Activated naive CD8-positive, alpha-beta T cell treated with anti-CD3 and anti-CD28 coated beads, Interleukin-2, amount 10 ng/mL, durations not matched to agents 7 days and 5 days (primary cell): Measurements from ENCODE around the gene ATP6V1B1. TPM values are rescaled to one million over a fixed set of nuclear protein-coding genes. Genes with fewer than 3 reads are reported as not detected.
A peak's percentile ranks its signal among the peaks of the same experiment; 100 is the strongest.

Experiments used
- ATAC-seq: fragments of 150-1000 bp; cut with Tn5 transposase; one replicate; pipeline ENCODE4 v1.10.0; 2021; ENCODE audit warnings: low read depth, moderate library complexity
- POLR2A ChIA-PET: fragments of 350-600 bp; sonication (Branson Sonifier 250); formaldehyde crosslinking; loops from one replicate; lab custom pipeline; 2021; ENCODE audit warnings: antibody characterized with exemption; lab: Charles Lee
- DNase-seq: peaks from one replicate; pipeline ENCODE4 v3.0.0; 2021
- H3K27ac Mint-ChIP-seq: one replicate; pipeline ENCODE4 v1.8.0; 2022; ENCODE audit warnings: mild to moderate bottlenecking, mixed read lengths
- H3K27me3 Mint-ChIP-seq: one replicate; pipeline ENCODE4 v1.8.0; 2022; ENCODE audit warnings: mild to moderate bottlenecking, moderate library complexity, mixed read lengths
- H3K36me3 Mint-ChIP-seq: one replicate; pipeline ENCODE4 v1.8.0; 2021; ENCODE audit warnings: mild to moderate bottlenecking, mixed read lengths
- H3K4me1 Mint-ChIP-seq: one replicate; pipeline ENCODE4 v1.8.0; 2021; ENCODE audit warnings: mixed read lengths
- H3K4me3 Mint-ChIP-seq: one replicate; pipeline ENCODE4 v1.8.0; 2022; ENCODE audit warnings: mild to moderate bottlenecking, moderate library complexity, mixed read lengths
- H3K9me3 Mint-ChIP-seq: one replicate; pipeline ENCODE4 v1.8.0; 2021; ENCODE audit warnings: mixed read lengths
- total RNA-seq, 2 experiments: library from RNA; stranded (reverse); gene quantifications; one replicate each; pipeline ENCODE4 v1.2.3, GENCODE V29; 2021

The ATP6V1B1 gene
- not detected for total RNA-seq

GRCh38 chr2:70935468-70936164, at the start of gene ATP6V1B1:
Gene ATP6V1B1, plus strand, starts transcription at chr2:70935900. Its CDS starts 55 bp downstream, at chr2:70935955.
- ATAC-seq = no peak
- H3K36me3 Mint-ChIP-seq = no peaks in the 10 kb centered on the region
- H3K4me3 Mint-ChIP-seq = no peak within 1 kb of the TSS
- no peak for DNase-seq
- no peak within 1 kb of the TSS for H3K27ac Mint-ChIP-seq
- H3K9me3 Mint-ChIP-seq = no peaks in the 10 kb centered on the region
- peaks cover 3% of the 10 kb centered on the region for H3K4me1 Mint-ChIP-seq
- H3K27me3 Mint-ChIP-seq = peaks cover 9% of the 10 kb centered on the region
- POLR2A ChIA-PET = no interaction called here

GRCh38 chr2:70886541-70886987, 49.1 kb upstream of the ATP6V1B1 start:
- Mint-ChIP-seq H3K27me3 (peaks cover 92% of the 10 kb centered on the region), H3K27ac (no peak overlapping the region), H3K4me3 (peak overlapping the region; percentile 72), H3K9me3 (no peaks in the 10 kb centered on the region), H3K4me1 (peaks cover 19% of the 10 kb centered on the region), H3K36me3 (no peaks in the 10 kb centered on the region)
- POLR2A ChIA-PET = no interaction called here
- no peak for ATAC-seq
- peak; percentile 28 for DNase-seq

GRCh38 chr2:70887208-70887549, 48.5 kb upstream of the ATP6V1B1 start:
- Mint-ChIP-seq H3K27me3 (peaks cover 92% of the 10 kb centered on the region), H3K27ac (no peak overlapping the region), H3K36me3 (no peaks in the 10 kb centered on the region), H3K4me3 (peak overlapping the region; percentile 72), H3K9me3 (no peaks in the 10 kb centered on the region), H3K4me1 (peaks cover 19% of the 10 kb centered on the region)
- ATAC-seq = no peak
- POLR2A ChIA-PET = no interaction called here
- DNase-seq = no peak

- H3K27ac Mint-ChIP-seq = peak overlapping the region; percentile 49
- H3K27me3 Mint-ChIP-seq = peaks cover 92% of the 10 kb centered on the region
- peak; percentile 66 for DNase-seq
- H3K4me3 Mint-ChIP-seq = peak overlapping the region; percentile 72
- H3K9me3 Mint-ChIP-seq = no peaks in the 10 kb centered on the region
- peak; percentile 47 for ATAC-seq
- H3K4me1 Mint-ChIP-seq = peaks cover 19% of the 10 kb centered on the region
- H3K36me3 Mint-ChIP-seq = no peaks in the 10 kb centered on the region
- POLR2A ChIA-PET = no interaction called here
These were observed 48.0 kb upstream of the ATP6V1B1 start for GRCh38 chr2:70887550-70888246.

- peaks cover 19% of the 10 kb centered on the region for H3K4me1 Mint-ChIP-seq
- POLR2A ChIA-PET = no interaction called here
- peak overlapping the region; percentile 21 for H3K27ac Mint-ChIP-seq
These were observed 47.3 kb upstream of the ATP6V1B1 start for GRCh38 chr2:70888366-70888922.

GRCh38 chr2:70888923-70889715, 46.6 kb upstream of the ATP6V1B1 start:
- POLR2A ChIA-PET = no interaction called here
- no peaks in the 10 kb centered on the region for H3K9me3 Mint-ChIP-seq
- H3K27ac Mint-ChIP-seq = peak overlapping the region; percentile 10
- H3K4me1 Mint-ChIP-seq = peaks cover 19% of the 10 kb centered on the region
- H3K27me3 Mint-ChIP-seq = peaks cover 93% of the 10 kb centered on the region
- ATAC-seq = no peak
- no peak for DNase-seq
- H3K36me3 Mint-ChIP-seq = no peaks in the 10 kb centered on the region
- H3K4me3 Mint-ChIP-seq = peak overlapping the region; percentile 72

More at GRCh38 chr2:70888366-70888922, 47.3 kb upstream of the ATP6V1B1 start:
- no peak for DNase-seq
- H3K27me3 Mint-ChIP-seq = peaks cover 93% of the 10 kb centered on the region
- H3K9me3 Mint-ChIP-seq = no peaks in the 10 kb centered on the region
- H3K4me3 Mint-ChIP-seq = peak overlapping the region; percentile 72
- no peaks in the 10 kb centered on the region for H3K36me3 Mint-ChIP-seq
- ATAC-seq = no peak

GRCh38 chr2:70889716-70890037, 46.0 kb upstream of the ATP6V1B1 start:
- DNase-seq = no peak
- Mint-ChIP-seq H3K4me3 (no peak overlapping the region), H3K27ac (no peak overlapping the region), H3K4me1 (peaks cover 19% of the 10 kb centered on the region), H3K36me3 (no peaks in the 10 kb centered on the region), H3K9me3 (no peaks in the 10 kb centered on the region), H3K27me3 (peaks cover 94% of the 10 kb centered on the region)
- no peak for ATAC-seq
- POLR2A ChIA-PET = no interaction called here

GRCh38 chr2:70890469-70891065, 45.1 kb upstream of the ATP6V1B1 start:
- POLR2A ChIA-PET = no interaction called here
- no peak for ATAC-seq
- H3K4me1 Mint-ChIP-seq = peaks cover 19% of the 10 kb centered on the region
- peaks cover 96% of the 10 kb centered on the region for H3K27me3 Mint-ChIP-seq
- H3K9me3 Mint-ChIP-seq = no peaks in the 10 kb centered on the region
- no peak overlapping the region for H3K4me3 Mint-ChIP-seq
- no peaks in the 10 kb centered on the region for H3K36me3 Mint-ChIP-seq
- DNase-seq = no peak
- H3K27ac Mint-ChIP-seq = no peak overlapping the region

GRCh38 chr2:70891572-70892357, 43.9 kb upstream of the ATP6V1B1 start:
- ATAC-seq (no peak), DNase-seq (no peak)
- H3K27ac Mint-ChIP-seq = no peak overlapping the region
- H3K4me1 Mint-ChIP-seq = peaks cover 22% of the 10 kb centered on the region
- peaks cover 98% of the 10 kb centered on the region for H3K27me3 Mint-ChIP-seq
- H3K4me3 Mint-ChIP-seq = no peak overlapping the region
- no peaks in the 10 kb centered on the region for H3K9me3 Mint-ChIP-seq
- no peaks in the 10 kb centered on the region for H3K36me3 Mint-ChIP-seq
- POLR2A ChIA-PET = no interaction called here

- no peak overlapping the region for H3K27ac Mint-ChIP-seq
These were observed 43.0 kb upstream of the ATP6V1B1 start for GRCh38 chr2:70892750-70893149.

GRCh38 chr2:70893186-70893585, 42.5 kb upstream of the ATP6V1B1 start:
- Mint-ChIP-seq H3K27me3 (peaks cover 98% of the 10 kb centered on the region), H3K36me3 (no peaks in the 10 kb centered on the region), H3K9me3 (no peaks in the 10 kb centered on the region), H3K27ac (no peak overlapping the region), H3K4me3 (no peak overlapping the region), H3K4me1 (peaks cover 17% of the 10 kb centered on the region)
- DNase-seq = no peak
- ATAC-seq = no peak
- POLR2A ChIA-PET = no interaction called here

More at GRCh38 chr2:70892750-70893149, 43.0 kb upstream of the ATP6V1B1 start:
- no peaks in the 10 kb centered on the region for H3K9me3 Mint-ChIP-seq
- H3K4me3 Mint-ChIP-seq = no peak overlapping the region
- H3K27me3 Mint-ChIP-seq = peaks cover 98% of the 10 kb centered on the region
- H3K4me1 Mint-ChIP-seq = peaks cover 21% of the 10 kb centered on the region
- POLR2A ChIA-PET = no interaction called here
- no peaks in the 10 kb centered on the region for H3K36me3 Mint-ChIP-seq
- no peak for DNase-seq
- no peak for ATAC-seq

GRCh38 chr2:70894765-70895164, 40.9 kb upstream of the ATP6V1B1 start:
- peaks cover 6% of the 10 kb centered on the region for H3K4me1 Mint-ChIP-seq
- DNase-seq (no peak), ATAC-seq (no peak)
- no peaks in the 10 kb centered on the region for H3K36me3 Mint-ChIP-seq
- POLR2A ChIA-PET = no interaction called here
- no peak overlapping the region for H3K27ac Mint-ChIP-seq
- no peaks in the 10 kb centered on the region for H3K9me3 Mint-ChIP-seq
- peaks cover 98% of the 10 kb centered on the region for H3K27me3 Mint-ChIP-seq
- H3K4me3 Mint-ChIP-seq = no peak overlapping the region
